SIG-M5 treated with dmso at 0.1 percent for 504 hours (cell line): ENCODE results near the gene MCC.

Experiments used
- DNase-seq: peaks from one replicate; lab custom pipeline; 2025; ENCODE audit not compliant: unreplicated experiment; lab: John Stamatoyannopoulos, UW

MCC gene

DNA sequence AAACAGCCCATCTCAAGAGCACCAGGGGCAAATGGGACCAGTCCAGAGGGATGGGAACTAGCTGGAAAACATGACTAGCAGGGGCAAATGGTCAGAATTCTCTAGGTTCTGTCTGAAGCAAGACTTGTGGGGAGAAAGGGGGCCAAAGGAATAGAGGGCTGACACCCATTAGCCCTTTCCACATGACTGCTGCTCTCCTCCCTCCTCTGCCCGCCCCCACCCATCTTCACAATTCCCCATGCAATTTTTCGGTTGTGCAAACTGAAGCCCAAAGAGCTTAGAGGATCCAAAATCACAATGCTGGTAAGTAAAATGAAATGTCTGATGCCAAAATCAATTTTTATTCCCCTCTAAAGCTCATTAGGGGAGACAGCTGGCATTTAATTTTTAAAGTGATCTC lies 304.6 kb downstream of the MCC start:
- no peak for DNase-seq

DNA sequence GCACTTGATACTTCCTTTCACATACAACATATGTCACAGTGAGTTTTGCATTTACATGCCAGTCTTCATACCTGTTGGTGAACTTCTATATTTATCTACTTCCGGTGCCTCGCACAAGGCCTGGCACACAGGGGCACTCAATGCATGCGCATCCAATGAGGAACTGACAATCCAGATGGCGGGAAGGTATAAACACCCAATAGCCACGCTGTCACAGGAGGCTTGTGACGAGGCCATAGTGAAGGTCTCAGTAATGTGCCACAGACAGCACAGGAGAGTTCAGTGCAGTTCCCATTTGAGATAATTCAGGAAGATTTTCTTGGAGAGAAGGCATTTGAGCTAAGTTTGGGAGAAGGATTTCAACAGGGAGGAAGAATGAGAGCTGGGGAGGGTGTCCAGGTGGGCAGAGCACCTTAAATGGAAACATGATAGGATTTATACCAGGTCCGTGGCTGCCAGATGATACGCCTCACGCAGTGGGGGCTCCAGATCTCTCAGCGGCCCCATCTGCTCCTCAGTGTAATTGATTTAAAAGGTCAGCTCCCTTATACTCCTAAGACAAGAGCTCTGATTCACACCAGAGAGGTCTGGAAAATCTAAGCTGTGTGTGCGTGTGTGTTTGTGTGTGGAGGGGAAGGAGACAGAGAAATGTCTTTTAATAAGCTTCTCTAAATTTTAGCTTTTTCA lies 305.5 kb downstream of the MCC start:
- no peak for DNase-seq

DNA sequence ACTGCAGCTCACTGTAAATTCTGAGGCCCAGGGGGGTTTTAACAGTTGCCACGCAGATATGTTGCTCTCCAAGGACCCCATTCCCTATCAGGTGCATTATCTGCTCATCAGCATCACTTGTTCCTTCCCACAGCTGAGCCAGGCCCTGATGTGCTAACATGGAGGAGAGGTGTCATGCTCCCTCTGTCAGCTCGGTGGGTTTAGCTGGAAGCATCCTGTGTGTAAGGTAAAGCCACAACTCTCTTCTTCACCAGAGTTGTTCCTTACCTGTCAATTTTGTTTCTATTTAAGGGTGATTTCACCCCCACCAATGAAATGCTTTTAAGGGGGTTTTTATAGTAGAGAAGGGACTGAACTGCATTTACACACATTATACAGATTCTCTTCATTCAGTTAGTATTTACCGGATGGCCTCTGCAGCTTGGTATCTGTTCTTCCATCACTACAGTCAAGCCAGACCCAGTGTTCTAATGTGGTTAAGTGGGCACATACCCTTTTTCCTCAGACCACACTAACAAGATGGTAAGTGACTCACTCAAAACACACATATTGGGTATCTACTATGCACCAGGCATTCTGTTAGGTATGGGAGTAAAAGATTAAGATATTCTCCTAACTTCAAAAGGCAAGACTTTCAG lies 306.3 kb downstream of the MCC start:
- no peak for DNase-seq

DNA sequence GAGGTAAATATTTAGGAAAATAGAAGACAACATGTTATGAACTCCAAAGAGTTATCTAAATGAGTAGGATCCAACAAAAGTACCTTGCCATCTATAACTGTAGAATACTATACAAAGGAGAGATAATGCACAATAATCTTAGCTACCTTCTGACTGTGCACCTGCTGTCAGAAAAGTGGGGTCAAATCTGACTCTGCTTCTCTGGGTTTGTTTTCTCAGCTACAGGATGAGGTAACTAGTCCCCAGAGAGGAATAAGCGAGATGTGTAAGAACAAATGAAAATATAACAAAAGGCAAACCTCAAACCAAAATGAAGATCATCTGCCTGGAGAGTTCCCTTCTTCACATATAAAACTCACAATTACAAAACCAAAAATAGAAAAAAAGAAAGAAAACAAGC lies 306.8 kb downstream of the MCC start:
- no peak for DNase-seq

DNA sequence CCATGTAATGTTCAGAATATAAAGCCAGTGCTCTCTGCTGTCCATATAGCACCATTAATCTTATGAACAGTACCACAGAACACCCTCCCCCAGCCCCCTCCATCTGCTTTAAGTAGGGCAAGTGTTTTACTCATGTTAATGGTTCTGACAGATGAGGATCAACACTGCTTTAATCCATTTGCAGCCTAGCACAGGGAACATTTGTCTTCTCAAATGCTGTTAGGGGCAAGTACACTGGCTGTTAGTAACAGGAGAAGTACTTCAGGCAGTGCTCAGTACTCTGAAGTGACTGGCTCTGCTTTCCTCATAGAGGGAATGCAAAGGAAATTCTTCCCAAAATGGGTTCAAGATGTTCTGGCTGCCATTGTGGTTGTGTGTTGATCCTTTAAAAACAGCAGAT lies 309.1 kb downstream of the MCC start:
- no peak for DNase-seq

DNA sequence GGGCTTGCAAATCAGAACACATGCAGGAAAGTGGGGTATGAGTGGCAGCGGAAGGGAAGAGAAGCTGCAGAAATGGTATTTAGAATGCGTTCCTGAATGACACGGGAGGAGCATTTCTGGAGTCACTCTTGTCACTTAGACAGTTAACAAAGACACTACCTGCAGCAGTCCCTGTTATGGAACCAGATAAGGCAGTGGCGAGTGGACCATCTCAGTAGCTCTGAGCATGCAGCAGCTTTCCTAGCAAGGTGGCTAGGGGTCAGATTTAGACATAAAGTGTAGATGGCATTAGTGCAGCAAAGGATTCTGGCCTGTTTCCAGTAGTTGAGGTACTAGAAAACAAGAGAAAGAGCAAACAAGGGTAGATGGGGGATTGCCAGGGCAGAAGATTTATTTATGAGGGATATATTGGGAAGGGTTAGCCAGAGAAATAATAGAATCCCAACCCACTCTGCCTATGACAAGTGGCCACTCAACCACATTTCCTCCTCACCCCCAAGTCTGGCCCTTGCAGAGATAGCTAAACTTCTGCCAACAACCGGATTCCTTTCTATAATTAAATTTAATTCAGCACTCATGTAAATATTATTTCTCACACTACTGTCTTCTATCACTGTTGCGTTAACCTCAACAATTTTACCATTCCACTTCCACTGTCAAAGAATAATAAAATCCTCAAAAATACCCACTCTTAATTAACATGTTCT lies 310.0 kb downstream of the MCC start:
- DNase-seq = no peak

DNA sequence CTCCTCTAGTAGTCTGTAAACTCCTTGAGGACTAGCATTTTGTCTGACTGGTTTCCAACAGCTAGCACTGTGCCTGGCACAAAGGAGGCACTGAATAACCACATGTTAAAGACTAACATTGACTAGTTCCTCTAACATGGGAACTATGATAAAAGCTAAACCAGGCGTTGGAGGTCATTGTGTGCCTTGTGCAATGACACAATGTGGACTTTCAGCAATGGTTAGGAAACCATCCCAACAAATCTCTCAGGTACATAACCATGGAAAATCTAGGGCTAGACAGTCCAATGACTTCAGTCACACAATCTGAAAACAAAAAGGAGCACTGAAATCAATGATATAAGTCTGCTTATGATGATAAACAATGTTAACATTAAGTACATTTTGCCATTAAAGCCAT lies 311.0 kb downstream of the MCC start:
- no peak for DNase-seq

DNA sequence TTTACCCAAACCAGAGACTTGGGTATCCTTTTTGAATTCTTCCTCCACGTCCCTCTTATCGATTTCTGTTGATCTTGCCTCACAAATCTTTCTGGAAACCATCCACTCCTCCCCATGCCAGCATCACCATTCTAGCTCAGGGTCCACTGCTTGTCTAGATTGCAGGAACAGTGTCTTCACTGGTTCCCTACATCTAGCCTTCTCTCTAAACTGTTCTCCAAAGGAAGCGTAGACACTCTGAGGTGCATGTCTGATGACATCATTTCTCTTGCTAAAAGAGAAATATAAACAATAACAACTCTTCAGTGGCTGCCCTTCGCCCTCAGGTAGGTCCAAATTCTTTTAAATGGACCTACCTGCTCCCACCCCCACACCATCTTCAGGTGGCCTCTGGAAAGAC lies 311.5 kb downstream of the MCC start:
- no peak for DNase-seq

DNA sequence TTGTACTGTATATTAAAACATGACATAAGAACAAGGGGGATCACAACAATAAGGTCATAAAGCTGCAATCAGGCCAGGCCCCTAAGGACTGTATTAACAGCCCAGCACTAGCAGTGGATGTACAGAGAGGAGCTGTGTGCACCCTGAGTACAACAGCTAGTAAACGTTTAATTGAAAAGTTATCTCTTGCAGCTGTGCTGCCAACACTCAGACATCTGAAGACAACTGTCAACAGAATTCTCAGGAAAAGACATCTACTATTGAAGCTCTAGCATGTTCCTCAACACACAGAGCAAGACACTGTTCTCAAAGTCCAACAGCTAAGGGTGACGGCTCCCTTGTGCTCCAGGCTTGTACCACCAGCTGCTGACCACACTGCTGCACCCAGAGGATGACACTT lies 312.1 kb downstream of the MCC start:
- no peak for DNase-seq

DNA sequence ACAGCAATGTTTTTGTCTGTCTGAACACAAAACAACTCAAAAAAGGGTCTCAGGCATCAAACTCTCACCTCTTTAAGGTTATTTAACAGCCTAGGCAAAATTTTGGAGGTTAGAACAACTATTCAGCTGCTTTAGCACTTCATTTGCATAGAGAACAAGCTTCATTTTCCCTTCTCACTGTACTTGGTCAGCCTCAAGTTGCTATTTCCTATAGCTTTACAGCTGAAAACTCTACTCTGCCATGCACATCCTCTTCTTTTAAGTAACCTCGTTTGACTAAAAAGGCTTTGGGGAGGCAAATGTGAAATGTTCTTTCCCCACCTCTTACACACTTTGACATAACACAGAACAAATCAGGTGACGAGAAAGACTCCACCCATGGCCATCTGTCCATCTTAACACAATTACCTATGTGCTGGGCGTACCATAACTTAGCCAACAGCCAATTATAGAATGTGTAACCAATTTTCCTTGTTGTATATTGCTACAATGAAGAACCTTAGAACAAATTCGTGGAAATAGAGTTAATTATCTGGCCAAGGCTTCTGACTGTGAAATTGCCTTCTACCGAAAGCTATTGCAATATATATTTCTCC lies 315.9 kb downstream of the MCC start:
- DNase-seq = no peak

DNA sequence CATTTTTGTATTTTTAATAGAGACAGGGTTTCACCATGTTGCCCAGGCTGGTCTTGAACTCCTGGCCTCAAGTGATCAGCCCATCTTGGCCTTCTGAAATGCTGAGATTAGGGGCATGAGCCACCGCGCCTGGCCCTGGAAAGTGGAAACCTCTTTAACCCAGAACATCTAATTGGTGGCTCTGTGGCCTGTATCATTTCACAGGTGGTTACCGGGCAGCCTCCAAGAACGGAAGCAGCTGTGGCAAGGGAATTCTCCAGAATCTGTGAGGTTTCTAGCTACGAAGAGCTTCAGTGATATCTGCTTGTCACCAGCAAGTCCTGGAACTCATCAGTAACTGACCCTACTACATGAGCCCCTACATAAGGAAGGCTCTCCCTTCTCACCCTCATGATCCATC lies 316.7 kb downstream of the MCC start:
- DNase-seq = no peak

DNA sequence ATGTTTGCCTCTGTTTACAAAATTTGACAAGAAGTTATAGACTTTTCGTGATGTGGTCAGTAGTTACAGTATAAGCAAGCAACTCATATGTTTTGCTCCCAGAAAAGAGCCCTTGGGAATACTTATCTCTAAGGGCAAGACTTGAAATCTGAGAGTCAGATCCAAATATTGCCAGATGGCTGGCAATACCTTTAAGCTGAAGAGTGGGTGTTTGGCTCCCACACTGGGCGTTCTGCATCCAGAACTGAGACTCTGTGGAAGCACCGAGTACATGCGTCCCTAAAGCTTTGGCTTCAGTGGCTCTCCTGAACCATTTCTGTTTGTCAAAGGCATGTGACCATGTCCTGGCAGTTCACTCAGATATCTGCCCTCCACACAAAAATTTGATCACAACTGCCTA lies 317.5 kb downstream of the MCC start:
- DNase-seq = no peak

DNA sequence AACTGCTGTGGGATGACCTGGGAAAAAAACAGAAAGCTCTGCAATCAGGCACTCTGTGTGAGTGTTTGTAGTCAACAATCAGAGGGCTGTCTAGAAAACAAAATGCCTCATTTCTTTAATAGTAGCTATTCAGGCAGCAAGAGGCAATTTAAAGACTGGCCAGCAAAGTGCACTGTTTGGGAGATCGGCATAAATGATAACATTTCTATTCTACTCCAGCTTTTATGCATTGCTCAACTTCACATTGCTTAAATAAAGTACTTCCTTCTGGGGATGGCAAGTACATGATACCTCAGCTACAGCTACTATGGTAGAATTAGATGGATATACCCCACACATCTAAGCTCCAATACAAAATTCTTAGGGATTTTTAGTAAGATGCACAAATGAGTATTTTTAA lies 318.5 kb downstream of the MCC start:
- peak; percentile 48 for DNase-seq

DNA sequence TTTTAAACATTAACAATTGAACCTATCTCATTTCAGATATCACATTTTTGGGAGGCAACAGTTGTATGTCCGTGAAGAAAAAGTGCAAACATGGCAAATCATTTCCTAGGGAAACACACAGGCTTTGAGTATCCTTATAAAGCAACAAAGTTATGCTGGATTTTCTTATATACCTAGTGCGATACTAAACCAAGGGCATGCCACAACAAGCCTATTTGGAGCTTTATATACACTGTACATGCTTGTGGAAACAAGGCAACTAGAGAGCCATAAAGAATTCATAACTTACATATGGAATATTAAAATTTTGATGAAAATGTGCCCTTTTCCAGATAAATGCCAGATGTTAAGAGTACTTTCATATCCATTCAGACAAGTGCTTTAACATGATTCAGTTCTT lies 320.3 kb downstream of the MCC start:
- no peak for DNase-seq

DNA sequence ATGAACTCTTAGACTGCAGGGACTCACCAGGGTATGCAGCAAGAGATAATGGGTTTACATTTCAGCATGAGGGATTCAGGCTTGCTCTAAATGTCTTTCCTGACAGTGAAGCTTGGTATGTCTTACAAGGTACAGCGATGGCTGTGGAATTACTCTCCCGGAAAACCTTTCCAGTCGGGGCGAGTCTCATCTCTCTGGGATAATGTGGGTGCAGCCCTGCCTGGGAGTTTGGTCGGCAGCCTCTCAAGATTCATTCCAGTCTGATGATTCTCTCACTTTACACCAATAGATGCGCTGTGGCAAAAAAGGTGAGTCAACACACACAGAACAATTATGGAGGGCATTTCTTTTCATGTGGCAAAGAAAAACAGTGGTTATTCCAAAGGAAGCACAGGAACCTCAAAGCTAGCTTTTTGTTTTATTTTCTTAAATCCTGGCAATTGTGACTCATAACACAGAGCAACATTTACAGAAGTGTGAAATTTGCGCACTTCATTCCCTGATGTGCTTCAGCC lies 321.3 kb downstream of the MCC start:
- DNase-seq = no peak

DNA sequence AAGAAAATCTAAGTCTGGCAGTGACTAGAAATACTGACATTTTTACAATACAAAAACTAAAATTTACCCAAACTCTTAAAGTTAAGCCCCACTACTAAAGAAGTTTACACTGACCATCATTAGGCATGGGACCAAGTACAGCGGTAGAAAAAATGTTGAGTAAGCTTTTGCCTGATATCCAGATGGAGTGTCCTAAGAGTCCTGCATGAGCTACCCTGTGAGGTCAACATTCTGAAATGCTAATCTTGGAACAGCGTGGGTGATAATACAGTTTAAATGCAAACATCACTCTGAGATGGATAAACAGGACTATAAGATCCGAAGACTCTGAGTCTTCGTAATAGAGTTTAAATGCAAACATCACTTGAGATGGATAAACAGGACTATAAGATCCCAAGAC lies 322.0 kb downstream of the MCC start:
- DNase-seq = no peak

DNA sequence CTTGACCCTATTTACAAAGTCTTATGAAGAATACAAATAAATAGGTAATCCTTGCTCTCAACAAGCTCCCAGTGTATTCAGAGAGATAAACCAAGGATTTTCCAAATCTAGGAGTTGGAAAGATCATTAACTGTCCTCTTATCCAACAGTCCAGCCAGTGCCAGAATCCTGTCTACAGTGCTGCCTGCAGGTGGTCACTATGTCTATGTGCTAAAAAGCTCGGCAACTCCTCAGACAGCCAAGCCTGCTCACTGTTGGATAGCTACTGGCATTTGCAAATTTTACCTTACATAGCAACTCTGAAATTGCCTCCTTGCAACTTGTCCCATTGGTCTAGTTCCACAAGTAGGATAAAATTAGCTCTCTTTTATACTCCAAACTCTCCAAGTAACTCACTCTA lies 324.2 kb downstream of the MCC start:
- no peak for DNase-seq

DNA sequence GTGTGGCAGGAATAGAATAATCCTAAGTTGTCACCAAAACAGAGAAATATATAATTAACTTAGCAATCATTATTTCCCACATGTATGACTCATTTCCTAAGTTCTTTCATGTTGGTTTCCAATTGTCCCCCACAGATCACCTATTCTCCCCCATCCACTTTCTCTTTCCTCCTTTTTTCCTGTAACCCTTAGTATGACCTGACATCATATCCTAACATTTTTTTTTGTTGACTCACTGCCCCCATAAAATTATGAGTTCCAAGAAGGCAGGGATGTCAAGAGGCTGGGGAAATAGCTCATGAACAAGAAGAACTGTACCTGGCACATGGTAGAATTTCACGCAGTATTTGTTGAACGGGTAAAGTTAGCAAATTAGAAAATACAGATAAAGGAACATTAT lies 324.9 kb downstream of the MCC start:
- no peak for DNase-seq

DNA sequence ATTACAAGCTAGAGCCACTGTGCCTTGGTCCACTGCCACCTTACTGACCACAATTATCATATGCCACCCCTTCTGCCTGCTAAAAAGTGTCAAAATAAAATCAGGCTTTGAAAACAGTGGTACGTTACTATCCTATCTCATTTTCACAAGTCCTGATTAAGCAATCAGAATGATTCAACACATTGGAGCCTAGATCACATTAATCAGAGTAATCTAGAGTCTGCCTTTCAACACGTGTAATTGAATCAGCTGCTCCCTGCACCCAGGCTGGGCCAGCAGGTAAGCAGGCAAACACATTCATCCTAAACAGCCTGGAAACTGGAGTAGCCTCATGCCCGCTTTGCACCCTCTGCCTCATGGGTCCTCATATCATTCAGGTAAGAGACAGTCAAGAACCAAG lies 325.5 kb downstream of the MCC start:
- no peak for DNase-seq

DNA sequence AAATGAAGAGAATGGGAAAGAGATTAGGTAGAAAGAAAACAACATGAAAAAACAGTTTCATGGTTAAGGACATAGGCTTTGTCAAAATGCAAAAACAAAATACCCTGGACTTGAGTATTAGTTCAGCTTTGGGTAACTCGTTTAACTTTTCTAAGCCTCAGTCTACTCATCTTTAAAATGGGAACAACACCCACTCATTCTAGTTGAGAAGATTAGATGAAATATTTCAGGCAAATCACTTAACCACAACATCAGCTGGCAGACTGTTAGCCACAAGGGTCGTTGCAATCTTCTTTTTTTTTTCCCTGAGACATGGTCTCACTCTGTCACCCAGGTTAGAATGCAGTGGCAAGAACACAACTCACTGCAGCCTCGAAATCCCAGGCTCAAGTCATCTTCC lies 326.0 kb downstream of the MCC start:
- no peak for DNase-seq

DNA sequence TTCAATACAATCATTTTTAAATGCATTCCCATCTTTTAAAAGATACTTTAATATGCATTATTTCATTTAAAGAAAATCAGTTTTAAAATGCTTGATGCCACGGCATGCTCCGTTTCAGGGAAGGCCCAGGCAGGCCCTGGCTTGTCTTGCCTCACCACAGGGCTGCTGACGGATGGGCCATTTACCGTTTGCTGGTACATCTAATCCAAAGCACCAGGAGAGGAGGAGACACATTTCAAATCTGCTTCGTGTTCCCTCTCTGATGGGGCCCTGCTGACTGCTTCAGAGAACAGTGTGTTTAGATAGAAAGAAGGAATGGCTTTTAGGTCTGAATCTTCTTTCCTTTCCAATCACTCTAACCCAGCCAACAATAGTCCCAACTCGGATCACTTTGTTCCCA lies 326.4 kb downstream of the MCC start:
- DNase-seq = no peak

DNA sequence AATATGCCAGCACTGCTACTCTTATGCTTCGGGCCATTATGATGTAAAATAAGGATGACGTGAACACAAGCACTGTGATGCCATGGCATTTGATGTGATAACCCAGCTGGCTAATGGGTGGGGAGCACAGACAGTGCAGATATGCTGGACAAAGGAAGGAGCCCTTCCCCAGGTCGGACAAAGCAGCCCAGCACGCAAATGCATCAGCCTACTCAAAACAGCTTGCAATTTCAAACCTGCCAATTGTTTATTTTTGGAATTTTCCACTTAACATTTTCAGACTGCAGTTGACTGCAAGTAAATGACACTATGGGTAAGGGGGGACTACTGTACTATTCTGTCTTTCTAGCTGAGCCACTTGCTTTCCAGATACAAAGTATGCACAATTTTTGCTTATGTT lies 330.4 kb downstream of the MCC start:
- no peak for DNase-seq
